Kidney epithelial cell (primary cell): Measurements from ENCODE around the gene TARS2. TPM values are rescaled to one million over a fixed set of nuclear protein-coding genes. Genes with fewer than 3 reads are reported as not detected.

Experiments
- DNase-seq: peaks from one replicate; pipeline ENCODE4 v3.0.0-alpha.2; 2010; ENCODE audit warnings: low read depth
- H3K27me3 ChIP-seq: 2 replicates; pipeline ENCODE4 v1.6.0; 2011; ENCODE audit warnings: low read length; ENCODE audit not compliant: control insufficient read depth, insufficient read depth
- H3K36me3 ChIP-seq: 2 replicates; pipeline ENCODE4 v1.5.1; 2011; ENCODE audit warnings: low read length; ENCODE audit not compliant: control insufficient read depth, insufficient read depth
- H3K4me3 ChIP-seq: 2 replicates; pipeline ENCODE4 v1.5.1; 2011; ENCODE audit warnings: low read depth, mild to moderate bottlenecking, control low read depth, low read length
- total RNA-seq: library from RNA; depleted of rRNA; stranded (reverse); fragments of >200 nt; gene quantifications from 2 replicates; pipeline ENCODE4 v1.2.3, GENCODE V29; 2015
- TF ChIP-seq, protein P1 (sequence below): IDR thresholded peaks from 2 replicates; pipeline ENCODE4 v1.5.1; 2011; ENCODE audit warnings: mild to moderate bottlenecking, moderate library complexity, low read length, control low read depth, inconsistent platforms; ENCODE audit not compliant: insufficient read depth, poor library complexity, severe bottlenecking

TARS2 gene
- total RNA-seq, 1 donor from 2014 or later, result 17.6 TPM

DNA sequence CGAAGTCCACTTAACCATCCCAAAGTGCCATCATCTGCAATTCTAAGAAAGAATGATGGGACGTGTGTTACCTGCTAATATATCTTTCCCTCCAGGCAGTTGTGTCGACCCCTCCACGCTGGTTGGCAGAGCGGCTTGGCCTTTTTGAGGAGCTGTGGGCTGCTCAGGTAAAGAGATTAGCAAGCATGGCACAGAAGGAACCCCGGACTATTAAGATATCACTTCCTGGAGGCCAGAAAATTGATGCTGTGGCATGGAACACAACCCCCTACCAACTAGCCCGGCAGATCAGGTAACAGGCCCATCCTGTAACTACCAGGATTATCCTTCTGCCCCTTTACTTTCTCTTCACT, 520 bp downstream of the TARS2 start:
- TF ChIP-seq, protein P1, sequence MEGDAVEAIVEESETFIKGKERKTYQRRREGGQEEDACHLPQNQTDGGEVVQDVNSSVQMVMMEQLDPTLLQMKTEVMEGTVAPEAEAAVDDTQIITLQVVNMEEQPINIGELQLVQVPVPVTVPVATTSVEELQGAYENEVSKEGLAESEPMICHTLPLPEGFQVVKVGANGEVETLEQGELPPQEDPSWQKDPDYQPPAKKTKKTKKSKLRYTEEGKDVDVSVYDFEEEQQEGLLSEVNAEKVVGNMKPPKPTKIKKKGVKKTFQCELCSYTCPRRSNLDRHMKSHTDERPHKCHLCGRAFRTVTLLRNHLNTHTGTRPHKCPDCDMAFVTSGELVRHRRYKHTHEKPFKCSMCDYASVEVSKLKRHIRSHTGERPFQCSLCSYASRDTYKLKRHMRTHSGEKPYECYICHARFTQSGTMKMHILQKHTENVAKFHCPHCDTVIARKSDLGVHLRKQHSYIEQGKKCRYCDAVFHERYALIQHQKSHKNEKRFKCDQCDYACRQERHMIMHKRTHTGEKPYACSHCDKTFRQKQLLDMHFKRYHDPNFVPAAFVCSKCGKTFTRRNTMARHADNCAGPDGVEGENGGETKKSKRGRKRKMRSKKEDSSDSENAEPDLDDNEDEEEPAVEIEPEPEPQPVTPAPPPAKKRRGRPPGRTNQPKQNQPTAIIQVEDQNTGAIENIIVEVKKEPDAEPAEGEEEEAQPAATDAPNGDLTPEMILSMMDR, result no peak
- Histone ChIP-seq H3K27me3 (no peaks in the 10 kb centered on the region), H3K4me3 (peak overlapping the region; percentile 57), H3K36me3 (no peaks in the 10 kb centered on the region)
- DNase-seq, result no peak

GRCh38 chr1:150493175-150493574, 6.0 kb downstream of the TARS2 start:
- no peaks in the 10 kb centered on the region for H3K36me3 ChIP-seq
- H3K27me3 ChIP-seq, result no peaks in the 10 kb centered on the region
- no peak for DNase-seq
- TF ChIP-seq, protein P1, result no peak
- no peak overlapping the region for H3K4me3 ChIP-seq

DNA sequence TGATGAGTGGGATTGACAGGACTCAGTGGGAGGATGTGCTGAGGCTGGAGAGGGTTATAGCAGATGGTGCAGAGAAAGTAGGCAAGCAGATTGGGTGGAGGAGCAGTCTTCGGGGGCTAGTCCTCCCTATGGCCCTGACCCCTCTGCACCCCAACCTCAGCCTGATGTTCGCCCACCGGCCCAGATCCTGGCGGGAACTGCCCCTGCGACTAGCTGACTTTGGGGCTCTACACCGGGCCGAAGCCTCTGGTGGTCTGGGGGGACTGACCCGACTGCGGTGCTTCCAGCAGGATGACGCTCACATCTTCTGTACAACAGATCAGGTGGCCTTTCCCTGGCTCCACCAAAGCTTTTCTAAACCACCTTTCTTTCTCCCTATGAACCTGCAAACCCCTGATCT, 11.1 kb downstream of the TARS2 start:
- Histone ChIP-seq H3K4me3 (no peak overlapping the region), H3K27me3 (no peaks in the 10 kb centered on the region), H3K36me3 (peaks cover 2% of the 10 kb centered on the region)
- TF ChIP-seq, protein P1, result no peak
- no peak for DNase-seq

GRCh38 chr1:150505431-150505830, 18.2 kb downstream of the TARS2 start:
- TF ChIP-seq, protein P1, result no peak
- Histone ChIP-seq H3K4me3 (no peak overlapping the region), H3K27me3 (no peaks in the 10 kb centered on the region), H3K36me3 (peaks cover 2% of the 10 kb centered on the region)
- DNase-seq, result no peak

DNA sequence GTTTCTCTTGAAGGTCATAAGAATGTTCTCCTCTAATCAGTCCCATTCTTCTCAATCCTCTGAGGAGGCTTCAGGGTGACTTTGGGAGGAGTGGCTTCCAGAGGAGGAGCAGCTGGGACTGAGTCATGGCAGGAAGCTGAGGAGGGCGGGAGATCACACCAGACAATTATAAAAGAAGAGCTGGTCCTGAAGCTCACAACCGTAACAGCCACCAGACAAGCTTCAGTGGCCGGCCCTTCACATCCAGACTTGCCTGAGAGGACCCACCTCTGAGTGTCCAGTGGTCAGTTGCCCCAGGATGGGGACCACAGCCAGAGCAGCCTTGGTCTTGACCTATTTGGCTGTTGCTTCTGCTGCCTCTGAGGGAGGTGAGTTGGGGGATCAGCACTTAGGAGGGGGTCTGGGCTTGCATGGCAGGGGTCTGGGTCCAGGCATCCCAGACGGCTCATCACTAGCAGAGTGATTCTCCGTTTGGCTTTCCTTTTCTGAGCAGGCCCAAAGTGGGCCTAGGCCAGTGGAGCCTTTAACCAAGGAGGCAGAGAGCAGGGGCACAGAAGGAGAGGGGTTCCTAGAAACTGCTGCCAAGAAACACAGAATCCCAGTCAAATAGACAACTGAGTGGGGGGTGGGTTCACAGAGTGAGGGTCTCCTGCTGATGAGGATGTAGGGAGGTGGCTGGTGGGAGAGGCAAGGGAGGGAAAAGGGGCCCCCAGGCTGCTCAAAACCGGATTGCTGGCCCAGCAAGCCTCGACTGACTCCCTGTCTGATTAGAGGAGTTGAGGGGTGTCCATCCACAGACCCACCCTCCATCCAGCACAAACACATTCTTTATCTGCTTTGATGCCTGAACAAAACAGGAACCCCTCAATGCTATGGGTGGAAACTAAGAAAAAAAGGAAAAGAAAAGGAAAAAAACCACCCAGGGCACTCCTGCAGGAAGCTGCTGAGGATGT, 21.0 kb downstream of the TARS2 start, which contains the start of gene ECM1:
ECM1 (plus strand) TSS at position 198 of the 953 bp plus-strand sequence; CDS start at position 299, 101 bp downstream.
- DNase-seq, result peak; percentile 39
- H3K4me3 ChIP-seq, result no peak within 1 kb of the TSS

More for the DNA sequence above, 21.0 kb downstream of the TARS2 start, which contains the start of gene ECM1:
- Histone ChIP-seq H3K36me3 (no peaks in the 10 kb centered on the region), H3K27me3 (no peaks in the 10 kb centered on the region)
- TF ChIP-seq, protein P1, result no peak
